Pancreas (tissue), 10 donors: ENCODE results near the gene RIMS4. TPM values are rescaled to one million over a fixed set of nuclear protein-coding genes. Genes with fewer than 3 reads are reported as not detected.
A peak's percentile ranks its signal among the peaks of the same experiment; 100 is the strongest.

Experiments used
- ATAC-seq, 4 donors: fragments of 200-7000 bp; cut with Tn5 transposase; one replicate each; pipeline versions ENCODE4 v1.8.0 to v1.9.1; 2020; ENCODE audit warnings: mild to moderate bottlenecking in 4 of 4, moderate library complexity in 4 of 4
- DNase-seq, 6 donors: peaks; one replicate each; pipeline ENCODE4 v3.0.0-alpha.2; 2020
- FAIRE-seq: peaks from 2 replicates; lab custom pipeline; 2012; peaks lifted over from hg19 to GRCh38; lab: Jason Lieb, UNC
- H3K27ac ChIP-seq, 4 donors: fragments of 200-600 bp; sonication (generic); 1 replicate in 3 of 4; 2 replicates in 1 of 4; pipeline versions ENCODE4 v1.5.0 to v1.8.0; 2020
- H3K27me3 ChIP-seq, 4 donors: fragments of 200-600 bp; one replicate each; pipeline ENCODE4 v1.8.0; 2021
- H3K36me3 ChIP-seq, 3 donors: fragments of 200-600 bp; sonication (generic) in 1 of 3; one replicate each; pipeline versions ENCODE4 v1.5.0 to v1.8.0; 2020 to 2021
- H3K4me1 ChIP-seq, 3 donors: fragments of 200-600 bp; one replicate each; pipeline ENCODE4 v1.8.0; 2021
- H3K4me3 ChIP-seq, 4 donors: fragments of 200-600 bp; sonication (generic) in 2 of 4; one replicate each; pipeline versions ENCODE4 v1.5.0 to v1.8.0; 2020 to 2021
- H3K9me3 ChIP-seq, 4 donors: fragments of 200-600 bp; one replicate each; pipeline ENCODE4 v1.8.0; 2021
- CTCF ChIP-seq, 4 donors: fragments of 200-600 bp; sonication (generic) in 3 of 4; IDR thresholded peaks; one replicate each; pipeline versions ENCODE4 v1.5.0 to v1.8.0; 2021; ENCODE audit warnings: antibody characterized with exemption in 4 of 4
- WGBS, 2 donors: extraction: QIAGEN DNeasy Blood & Tissue Kit; methylation state at CpG; one replicate each; pipeline ENCODE4 v1.1.7; 2013; 5-methylcytosine and 5-hydroxymethylcytosine counted together
- intact Hi-C, 3 donors: fragments of 100-400 bp; cut with DNase I; formaldehyde crosslinking; loops; one replicate each; pipeline versions ENCODE4 v1.11.1 to v1.14.2; 2022
- polyA plus RNA-seq, 2 donors: library from polyadenylated mRNA; stranded (reverse); fragments of 200-250 nt; gene quantifications; one replicate each; pipeline ENCODE4 v1.2.3, GENCODE V29; 2013
- total RNA-seq, 6 donors: library from RNA; stranded (reverse); fragmentation: NEBNext Ultra II Directional in 4 of 6; extraction: Animal tissue kit (Norgen Biotek cat#: 25700) in 4 of 6; gene quantifications; one replicate each; pipeline versions ENCODE4 v1.2.1 to v1.2.4, GENCODE V29; 2021 to 2023
- donor health status: healthy with polysubstance abuse.
- donor health status: DM: no; HTN: no; CAD: no; lungs with moderate emphysema.
- donor health status: DM: no; HTN: no; CAD: no.
- donor health status: control.
- donor health status: control.
- donor health status: Bipolar disorder and iron deficiency.
- donor health status: DM: yes; HTN: yes; CAD: no.
- donor health status: DM: no; HTN: no; CAD: no.
- donor health status: DM: no; HTN: no; CAD: no.
- donor health status: DM: yes; HTN: yes; CAD: no.

RIMS4 gene
- total and polyA plus RNA-seq, 8 donors, result 0.03 to 0.20 (median 0.08) TPM; not detected in 1

DNA sequence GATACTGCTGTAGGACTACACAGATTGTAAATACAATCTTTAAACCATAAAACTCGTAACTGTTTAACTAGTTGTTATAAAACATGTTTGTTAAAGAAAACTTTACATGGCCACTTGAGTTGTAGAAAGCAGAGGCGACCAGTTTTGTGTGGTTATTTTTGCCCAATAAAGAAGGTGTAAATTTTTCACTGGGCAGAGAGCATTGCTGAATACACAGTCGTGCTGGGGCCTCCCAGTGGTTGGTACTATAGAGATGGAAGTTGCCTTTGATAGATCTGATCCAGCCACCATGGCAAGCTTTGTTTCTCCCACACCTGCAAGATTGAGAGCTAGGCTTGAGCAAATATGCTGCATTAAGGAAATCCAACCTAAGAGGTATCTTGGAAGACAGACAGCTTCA, 41.2 kb upstream of the RIMS4 start:
- peaks cover 0 to 5% (median 0%) of the 10 kb centered on the region in 3 donors for H3K4me1 ChIP-seq
- H3K4me3 ChIP-seq, result no peak overlapping the region
- H3K27ac ChIP-seq, result no peak overlapping the region
- ATAC-seq (no peak), DNase-seq (no peak), FAIRE-seq (peak; percentile 95)
- WGBS, 2 donors, result 59 to 67% methylated on average over 3 of the region's 3 CpGs
- no peak for TF ChIP-seq CTCF (IDR thresholded peaks at IDR 0.05)
- H3K9me3 ChIP-seq, result no peaks in the 10 kb centered on the region
- no peaks in the 10 kb centered on the region for H3K27me3 ChIP-seq
- no peaks in the 10 kb centered on the region for H3K36me3 ChIP-seq
- intact Hi-C loops, result no loop called here

- DNase-seq (no peak), FAIRE-seq (no peak), ATAC-seq (no peak)
- no peak for TF ChIP-seq CTCF (IDR thresholded peaks at IDR 0.05)
- Histone ChIP-seq H3K27me3 (no peaks in the 10 kb centered on the region), H3K9me3 (no peaks in the 10 kb centered on the region), H3K36me3 (no peaks in the 10 kb centered on the region), H3K4me3 (no peak overlapping the region), H3K4me1 (no peaks in the 10 kb centered on the region), H3K27ac (no peak overlapping the region)
- 71 to 80% methylated on average over 1 of the region's 1 CpG for WGBS, 2 donors
- intact Hi-C loops, result no loop called here
Observed at GRCh38 chr20:44850837-44851236, 40.5 kb upstream of the RIMS4 start.

GRCh38 chr20:44850272-44850671, 39.9 kb upstream of the RIMS4 start:
- no peak for ATAC-seq
- no peak for TF ChIP-seq CTCF (IDR thresholded peaks at IDR 0.05)

DNA sequence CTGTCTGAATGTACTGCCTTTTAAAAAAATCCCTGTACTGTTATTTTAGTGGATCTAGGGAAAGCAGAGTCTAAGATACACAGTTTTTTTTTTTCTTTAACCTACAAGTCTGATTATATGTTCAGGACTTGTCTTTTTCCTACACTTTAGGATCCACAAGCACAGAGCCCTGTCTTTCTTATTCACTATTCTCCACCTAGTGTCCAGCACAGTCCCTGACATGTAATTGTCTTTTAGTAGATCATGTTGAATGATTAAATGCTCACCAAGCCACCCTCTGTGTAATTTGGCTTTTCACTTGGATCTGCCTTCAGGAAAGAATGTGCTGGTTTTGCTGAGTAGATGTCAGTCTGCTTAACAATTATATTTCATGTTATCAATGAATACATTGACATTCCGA, 39.4 kb upstream of the RIMS4 start:
- no peaks in the 10 kb centered on the region for H3K9me3 ChIP-seq
- H3K27me3 ChIP-seq, result no peaks in the 10 kb centered on the region
- FAIRE-seq (no peak), DNase-seq (no peak), ATAC-seq (no peak)
- H3K27ac ChIP-seq, result no peak overlapping the region
- no peaks in the 10 kb centered on the region for H3K4me1 ChIP-seq
- 58 to 67% methylated on average over 1 of the region's 1 CpG for WGBS, 2 donors
- intact Hi-C loops, result no loop called here
- no peaks in the 10 kb centered on the region for H3K36me3 ChIP-seq
- no peak for TF ChIP-seq CTCF (IDR thresholded peaks at IDR 0.05)
- H3K4me3 ChIP-seq, result no peak overlapping the region

More at GRCh38 chr20:44850272-44850671, 39.9 kb upstream of the RIMS4 start:
- no peak for FAIRE-seq
- no peaks in the 10 kb centered on the region for H3K4me1 ChIP-seq
- no peak overlapping the region for H3K4me3 ChIP-seq
- no peaks in the 10 kb centered on the region for H3K36me3 ChIP-seq
- intact Hi-C loops, result no loop called here
- no peaks in the 10 kb centered on the region for H3K9me3 ChIP-seq
- no peak for DNase-seq
- no peak overlapping the region for H3K27ac ChIP-seq
- H3K27me3 ChIP-seq, result no peaks in the 10 kb centered on the region
- 77 to 79% methylated on average over 3 of the region's 3 CpGs for WGBS, 2 donors

DNA sequence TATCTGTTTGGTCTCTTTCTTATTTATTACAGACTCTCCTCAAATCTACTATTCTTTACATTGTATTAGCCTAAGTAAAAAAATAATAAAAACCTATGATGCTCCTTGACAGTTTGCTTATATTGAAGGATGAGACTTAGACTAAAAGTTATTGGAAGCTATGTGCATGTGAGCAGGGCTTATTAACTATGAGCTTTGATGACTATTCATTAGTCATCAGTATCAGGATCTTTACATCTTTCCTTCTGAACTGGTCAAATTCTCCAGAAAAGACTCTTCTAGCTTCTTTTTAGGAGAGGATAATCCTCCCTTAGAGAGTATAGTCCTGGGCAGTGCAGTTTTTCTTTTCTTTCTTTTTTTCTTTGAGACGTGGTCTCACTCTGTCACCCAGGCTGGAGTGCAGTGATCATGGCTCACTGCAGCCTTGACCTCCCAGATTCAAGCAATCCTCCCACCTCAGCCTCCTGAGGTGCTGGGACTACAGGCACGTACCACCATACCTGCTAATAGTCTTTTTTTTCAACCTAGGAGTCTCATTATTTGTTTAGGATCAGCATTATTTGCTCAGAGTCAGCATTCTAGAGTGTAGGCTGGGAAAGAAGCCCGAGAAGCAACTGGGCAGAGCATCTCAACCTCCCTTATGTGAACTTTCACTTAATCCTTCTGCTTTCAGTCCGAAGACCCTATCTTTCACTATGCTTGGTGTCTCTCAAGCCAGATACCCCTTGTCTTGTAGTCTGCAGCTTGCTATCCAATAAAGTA, 38.1 kb upstream of the RIMS4 start:
- H3K27ac ChIP-seq, result no peak overlapping the region
- intact Hi-C loops, result no loop called here
- ATAC-seq (no peak), FAIRE-seq (no peak), DNase-seq (no peak)
- no peaks in the 10 kb centered on the region for H3K9me3 ChIP-seq
- no peaks in the 10 kb centered on the region for H3K27me3 ChIP-seq
- TF ChIP-seq CTCF (IDR thresholded peaks at IDR 0.05), result no peak
- no peaks in the 10 kb centered on the region for H3K4me1 ChIP-seq
- 62 to 71% methylated on average over 4 of the region's 4 CpGs for WGBS, 2 donors
- no peak overlapping the region for H3K4me3 ChIP-seq
- no peaks in the 10 kb centered on the region for H3K36me3 ChIP-seq
